ENCODE measurements around the gene FAM114A2. TPM values are rescaled to one million over a fixed set of nuclear protein-coding genes. Genes with fewer than 3 reads are reported as not detected.
"Not testable (repeated sequence)": the region's sequence is repeated elsewhere in the genome, so short reads cannot be mapped to it uniquely, and the experiment has no call there.

FAM114A2 gene
- total RNA-seq, 1 donor from 2014 or later: 24.8 TPM

GRCh38 chr5:154053468-154053867 lies 14.8 kb upstream of the FAM114A2 start:
- intact Hi-C loops (cut with micrococcal nuclease): no loop called here

GRCh38 chr5:154049636-154050035 lies 10.9 kb upstream of the FAM114A2 start:
- intact Hi-C loops (cut with micrococcal nuclease): no loop called here

GRCh38 chr5:154047324-154047723 lies 8.6 kb upstream of the FAM114A2 start:
- intact Hi-C loops (cut with micrococcal nuclease): no loop called here

- intact Hi-C loops (cut with micrococcal nuclease): no loop called here
These were observed 7.8 kb upstream of the FAM114A2 start for GRCh38 chr5:154046486-154046885.

GRCh38 chr5:154044581-154044980 lies 5.9 kb upstream of the FAM114A2 start:
- intact Hi-C loops (cut with micrococcal nuclease): no loop called here

- intact Hi-C loops (cut with micrococcal nuclease): no loop called here
These were observed 5.4 kb upstream of the FAM114A2 start for GRCh38 chr5:154044099-154044498.

- intact Hi-C loops (cut with micrococcal nuclease): no loop called here
These were observed 4.1 kb upstream of the FAM114A2 start for GRCh38 chr5:154042766-154043165.

- intact Hi-C loops (cut with micrococcal nuclease): loop anchor here (2.0 to 5.0 kb wide), 4 partner anchors 65 to 1512 kb away; no protein-coding TSS in a partner anchor
These were observed 734 bp upstream of the FAM114A2 start for GRCh38 chr5:154039458-154039829.

GRCh38 chr5:154038261-154038706 lies 426 bp downstream of the FAM114A2 start:
- intact Hi-C loops (cut with micrococcal nuclease): loop anchor here (1.0 to 5.0 kb wide), 11 partner anchors 34 to 1511 kb away; partner anchors contain the start of genes CNOT8, GALNT10, MRPL22 and SAP30L

GRCh38 chr5:154034944-154035343 lies 3.8 kb downstream of the FAM114A2 start:
- intact Hi-C loops (cut with micrococcal nuclease): loop anchor here (5.0 kb wide), 1 partner anchor 1508 kb away; no protein-coding TSS in a partner anchor

- intact Hi-C loops (cut with micrococcal nuclease): no loop called here
These were observed 6.7 kb downstream of the FAM114A2 start for GRCh38 chr5:154031937-154032489.

- intact Hi-C loops (cut with micrococcal nuclease): no loop called here
These were observed 12.8 kb downstream of the FAM114A2 start for GRCh38 chr5:154025951-154026350.

- intact Hi-C loops (cut with micrococcal nuclease): not testable (repeated sequence)
These were observed 19.8 kb downstream of the FAM114A2 start for GRCh38 chr5:154018919-154019318.

GRCh38 chr5:154015071-154015693 lies 23.5 kb downstream of the FAM114A2 start:
- intact Hi-C loops (cut with micrococcal nuclease): no loop called here

GRCh38 chr5:154010660-154011059 lies 28.1 kb downstream of the FAM114A2 start:
- intact Hi-C loops (cut with micrococcal nuclease): no loop called here

GRCh38 chr5:154005648-154006047 lies 33.1 kb downstream of the FAM114A2 start:
- intact Hi-C loops (cut with micrococcal nuclease): no loop called here

- intact Hi-C loops (cut with micrococcal nuclease): no loop called here
These were observed 36.1 kb downstream of the FAM114A2 start for GRCh38 chr5:154002511-154003020.

GRCh38 chr5:154002093-154002492 lies 36.6 kb downstream of the FAM114A2 start:
- intact Hi-C loops (cut with micrococcal nuclease): no loop called here

GRCh38 chr5:154000703-154001102 lies 38.0 kb downstream of the FAM114A2 start:
- intact Hi-C loops (cut with micrococcal nuclease): no loop called here

- intact Hi-C loops (cut with micrococcal nuclease): no loop called here
These were observed 38.7 kb downstream of the FAM114A2 start for GRCh38 chr5:153999995-154000394.

- intact Hi-C loops (cut with micrococcal nuclease): no loop called here
These were observed 39.9 kb downstream of the FAM114A2 start for GRCh38 chr5:153998768-153999167.

GRCh38 chr5:153998010-153998409 lies 40.7 kb downstream of the FAM114A2 start:
- intact Hi-C loops (cut with micrococcal nuclease): no loop called here

- intact Hi-C loops (cut with micrococcal nuclease): no loop called here
These were observed 47.5 kb downstream of the FAM114A2 start for GRCh38 chr5:153991168-153991567.

Measured in T-helper 1 cell treated with Interleukin-12 subunit alpha and Interleukin-12 subunit beta and Interleukin-4 antibody, amounts not matched to agents 30 ng/mL and 1 ng/mL, for 36 hours (primary cell).